H9 (cell line): ENCODE data around the gene DACT2. TPM values are rescaled to one million over a fixed set of nuclear protein-coding genes. Genes with fewer than 3 reads are reported as not detected.

Experiments
- DNase-seq: peaks from one replicate; pipeline ENCODE4 v3.0.0-alpha.2; 2017
- H2AFZ ChIP-seq: one replicate; pipeline ENCODE4 v1.6.1; 2013; ENCODE audit warnings: mild to moderate bottlenecking, low read length, control low read depth, moderate library complexity
- H2AK5ac ChIP-seq: 2 replicates; pipeline ENCODE4 v1.6.1; 2013; ENCODE audit warnings: low read length, control low read depth, mixed read lengths; ENCODE audit not compliant: insufficient read length
- H2BK120ac ChIP-seq: one replicate; pipeline ENCODE4 v1.6.1; 2013; ENCODE audit warnings: low read depth, mild to moderate bottlenecking, low read length, control low read depth, inconsistent platforms; ENCODE audit not compliant: poor library complexity, severe bottlenecking
- H2BK12ac ChIP-seq: 2 replicates; pipeline ENCODE4 v1.6.1; 2013; ENCODE audit warnings: low read length, control low read depth, mixed read lengths, low read depth; ENCODE audit not compliant: insufficient read length
- H2BK15ac ChIP-seq: 2 replicates; pipeline ENCODE4 v1.6.1; 2013; ENCODE audit warnings: low read depth, low read length, control low read depth
- H2BK20ac ChIP-seq: one replicate; pipeline ENCODE4 v1.6.1; 2013; ENCODE audit warnings: low read depth, mild to moderate bottlenecking, low read length, control low read depth, inconsistent platforms; ENCODE audit not compliant: poor library complexity, severe bottlenecking
- H2BK5ac ChIP-seq: 2 replicates; pipeline ENCODE4 v1.6.1; 2013; ENCODE audit warnings: low read length, control low read depth, mixed read lengths; ENCODE audit not compliant: insufficient read length
- H3K14ac ChIP-seq: 2 replicates; pipeline ENCODE4 v1.6.1; 2013; ENCODE audit warnings: low read length, control low read depth; ENCODE audit not compliant: insufficient read depth
- H3K18ac ChIP-seq: 2 replicates; pipeline ENCODE4 v1.6.1; 2013; ENCODE audit warnings: low read depth, mild to moderate bottlenecking, mixed read lengths, low read length, control low read depth; ENCODE audit not compliant: insufficient read length
- H3K23ac ChIP-seq: 2 replicates; pipeline ENCODE4 v1.6.1; 2013; ENCODE audit warnings: low read length, control low read depth, mixed read lengths, low read depth; ENCODE audit not compliant: insufficient read length
- H3K23me2 ChIP-seq: 2 replicates; pipeline ENCODE4 v1.6.1; 2013; ENCODE audit warnings: low read depth, mild to moderate bottlenecking, mixed read lengths, low read length, control low read depth; ENCODE audit not compliant: insufficient read length, poor library complexity, severe bottlenecking
- H3K27ac ChIP-seq: 2 replicates; pipeline ENCODE4 v1.5.1; 2013; ENCODE audit warnings: low read length, control low read depth, mixed read lengths, low read depth; ENCODE audit not compliant: insufficient read length
- H3K27me3 ChIP-seq: 2 replicates; pipeline ENCODE4 v1.6.1; 2013; ENCODE audit warnings: low read length, control low read depth, inconsistent platforms; ENCODE audit not compliant: insufficient read depth
- H3K4ac ChIP-seq: 2 replicates; pipeline ENCODE4 v1.6.1; 2013; ENCODE audit warnings: low read depth, mild to moderate bottlenecking, control low read depth, inconsistent platforms, low read length, moderate library complexity
- H3K4me1 ChIP-seq: 2 replicates; pipeline ENCODE4 v1.6.1; 2013; ENCODE audit warnings: low read length, control low read depth, inconsistent platforms; ENCODE audit not compliant: insufficient read depth
- H3K4me2 ChIP-seq: 2 replicates; pipeline ENCODE4 v1.6.1; 2013; ENCODE audit warnings: low read length, control low read depth, mixed read lengths; ENCODE audit not compliant: insufficient read length, insufficient read depth
- H3K56ac ChIP-seq: 2 replicates; pipeline ENCODE4 v1.6.1; 2013; ENCODE audit warnings: low read depth, mild to moderate bottlenecking, mixed read lengths, low read length, control low read depth; ENCODE audit not compliant: insufficient read length
- H3K79me1 ChIP-seq: 2 replicates; pipeline ENCODE4 v1.6.1; 2013; ENCODE audit warnings: low read depth, mild to moderate bottlenecking, moderate library complexity, low read length, control low read depth, inconsistent platforms; ENCODE audit not compliant: insufficient read depth, poor library complexity, severe bottlenecking
- H3K79me2 ChIP-seq: 2 replicates; pipeline ENCODE4 v1.6.1; 2013; ENCODE audit warnings: low read length, control low read depth, inconsistent platforms; ENCODE audit not compliant: insufficient read depth
- H3K9ac ChIP-seq: 2 replicates; pipeline ENCODE4 v1.6.1; 2013; ENCODE audit warnings: low read length, control low read depth, mixed read lengths; ENCODE audit not compliant: insufficient read length; ENCODE audit errors: extremely low read depth
- H3K9me3 ChIP-seq: one replicate; pipeline ENCODE4 v1.6.1; 2013; ENCODE audit warnings: low read depth, low read length, inconsistent platforms; ENCODE audit not compliant: control insufficient read depth
- H3T11ph ChIP-seq: one replicate; pipeline ENCODE4 v1.6.1; 2013; ENCODE audit warnings: mild to moderate bottlenecking, low read length, control low read depth, inconsistent platforms
- H4K20me1 ChIP-seq: one replicate; pipeline ENCODE4 v1.6.1; 2013; ENCODE audit not compliant: control insufficient read depth, insufficient read length, insufficient read depth
- H4K5ac ChIP-seq: 2 replicates; pipeline ENCODE4 v1.6.1; 2013; ENCODE audit warnings: low read depth, mild to moderate bottlenecking, mixed read lengths, low read length, control low read depth; ENCODE audit not compliant: insufficient read length
- H4K8ac ChIP-seq: replicated peaks from 2 replicates; pipeline ENCODE4 v1.6.1; 2013; ENCODE audit warnings: low read length, control low read depth, mixed read lengths, low read depth; ENCODE audit not compliant: insufficient read length
- H4K91ac ChIP-seq: 2 replicates; pipeline ENCODE4 v1.6.1; 2013; ENCODE audit warnings: low read depth, mild to moderate bottlenecking, moderate library complexity, mixed read lengths, low read length, control low read depth; ENCODE audit not compliant: insufficient read length
- H3K27ac Mint-ChIP-seq, 3 experiments: 2 replicates in 2 of 3; 3 replicates in 1 of 3; pipeline ENCODE4 v1.8.0; 2020 to 2021; ENCODE audit warnings: mixed read lengths in 3 of 3, mild to moderate bottlenecking in 1 of 3, moderate library complexity in 1 of 3
- H3K27me3 Mint-ChIP-seq: 2 replicates; pipeline ENCODE4 v1.8.0; 2021; ENCODE audit warnings: low read depth, mild to moderate bottlenecking, moderate library complexity, mixed read lengths
- H3K36me3 Mint-ChIP-seq, 3 experiments: 2 replicates in 2 of 3; 3 replicates in 1 of 3; pipeline ENCODE4 v1.8.0; 2020 to 2021; ENCODE audit warnings: low read depth in 3 of 3, mixed read lengths in 3 of 3; ENCODE audit not compliant: insufficient read depth in 1 of 3
- H3K4me1 Mint-ChIP-seq, 2 experiments: 2 replicates each; pipeline ENCODE4 v1.8.0; 2020; ENCODE audit warnings: mixed read lengths in 2 of 2
- H3K4me3 Mint-ChIP-seq, 2 experiments: 2 replicates in 1 of 2; 3 replicates in 1 of 2; pipeline ENCODE4 v1.8.0; 2020 to 2021; ENCODE audit warnings: mild to moderate bottlenecking in 2 of 2, mixed read lengths in 2 of 2, moderate library complexity in 1 of 2
- H3K9me3 Mint-ChIP-seq, 2 experiments: 2 replicates in 1 of 2; 3 replicates in 1 of 2; pipeline ENCODE4 v1.8.0; 2020; ENCODE audit warnings: mild to moderate bottlenecking in 2 of 2, mixed read lengths in 2 of 2, moderate library complexity in 1 of 2
- WGBS: extraction: QIAGEN DNeasy Blood & Tissue Kit; methylation state at CpG from one replicate; pipeline ENCODE4 v1.1.7; 2013; ENCODE audit warnings: missing lambda C conversion rate, low lambda C conversion rate, mixed read lengths; ENCODE audit not compliant: insufficient read length; ENCODE audit errors: extremely low coverage; 5-methylcytosine and 5-hydroxymethylcytosine counted together
- total RNA-seq: library from RNA; stranded (reverse); gene quantifications from 2 replicates; pipeline ENCODE4 v1.2.1, GENCODE V29; 2021
- TF ChIP-seq, protein P1 (sequence below): fragments of 200-600 bp; sonication (generic); conservative IDR thresholded peaks from 3 replicates; pipeline ENCODE4 v1.8.0; 2021; ENCODE audit warnings: antibody characterized with exemption, mild to moderate bottlenecking

Gene DACT2
- total RNA-seq, 1 experiment from 2014 or later: 1.8 TPM

DNA sequence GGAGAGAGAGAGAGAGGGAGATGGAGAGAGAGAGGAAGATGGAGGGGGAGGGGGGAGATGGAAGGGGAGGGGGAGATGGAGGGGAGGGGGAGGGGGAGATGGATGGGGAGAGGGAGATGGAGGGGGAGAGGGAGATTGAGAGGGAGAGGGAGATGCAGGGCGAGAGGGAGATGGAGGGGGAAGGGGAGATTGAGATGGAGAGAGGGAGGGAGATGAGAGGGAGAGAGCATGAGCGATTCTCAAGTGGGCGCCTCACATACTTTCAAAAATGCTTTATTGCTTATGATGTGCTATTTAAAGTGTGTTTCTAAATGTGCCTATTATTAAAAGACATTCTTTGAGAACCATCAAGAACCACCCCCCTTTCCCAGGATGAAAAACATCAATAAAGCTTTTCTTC is 43.7 kb upstream of the DACT2 start:
- no peak overlapping the region for H2BK20ac ChIP-seq
- H3K56ac ChIP-seq: no peak overlapping the region

More for the DNA sequence above, 43.7 kb upstream of the DACT2 start:
- Mint-ChIP-seq H3K9me3 (peaks cover 29% of the 10 kb centered on the region in 2 experiments), H3K27ac (no peak overlapping the region), H3K36me3 (peaks cover 0 to 28% (median 6%) of the 10 kb centered on the region in 3 experiments; a peak in 5 of 7 replicates), H3K4me1 (peaks cover 4 to 11% of the 10 kb centered on the region in 2 experiments), H3K4me3 (no peak overlapping the region), H3K27me3 (no peaks in the 10 kb centered on the region; the same call in 1 of the 2 replicates)
- H3K27me3 ChIP-seq: no peaks in the 10 kb centered on the region
- no peak overlapping the region for H4K8ac ChIP-seq
- no peak overlapping the region for H2AK5ac ChIP-seq
- H3K27ac ChIP-seq: no peak overlapping the region
- H3K9ac ChIP-seq: no peak overlapping the region
- no peak overlapping the region for H2BK12ac ChIP-seq
- no peak overlapping the region for H3K4me2 ChIP-seq
- H2BK15ac ChIP-seq: no peak overlapping the region
- no peak overlapping the region for H2AFZ ChIP-seq
- H3K79me1 ChIP-seq: no peaks in the 10 kb centered on the region
- no peak overlapping the region for H2BK5ac ChIP-seq
- no peak overlapping the region for H4K5ac ChIP-seq
- TF ChIP-seq, protein P1, sequence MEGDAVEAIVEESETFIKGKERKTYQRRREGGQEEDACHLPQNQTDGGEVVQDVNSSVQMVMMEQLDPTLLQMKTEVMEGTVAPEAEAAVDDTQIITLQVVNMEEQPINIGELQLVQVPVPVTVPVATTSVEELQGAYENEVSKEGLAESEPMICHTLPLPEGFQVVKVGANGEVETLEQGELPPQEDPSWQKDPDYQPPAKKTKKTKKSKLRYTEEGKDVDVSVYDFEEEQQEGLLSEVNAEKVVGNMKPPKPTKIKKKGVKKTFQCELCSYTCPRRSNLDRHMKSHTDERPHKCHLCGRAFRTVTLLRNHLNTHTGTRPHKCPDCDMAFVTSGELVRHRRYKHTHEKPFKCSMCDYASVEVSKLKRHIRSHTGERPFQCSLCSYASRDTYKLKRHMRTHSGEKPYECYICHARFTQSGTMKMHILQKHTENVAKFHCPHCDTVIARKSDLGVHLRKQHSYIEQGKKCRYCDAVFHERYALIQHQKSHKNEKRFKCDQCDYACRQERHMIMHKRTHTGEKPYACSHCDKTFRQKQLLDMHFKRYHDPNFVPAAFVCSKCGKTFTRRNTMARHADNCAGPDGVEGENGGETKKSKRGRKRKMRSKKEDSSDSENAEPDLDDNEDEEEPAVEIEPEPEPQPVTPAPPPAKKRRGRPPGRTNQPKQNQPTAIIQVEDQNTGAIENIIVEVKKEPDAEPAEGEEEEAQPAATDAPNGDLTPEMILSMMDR: no peak
- no peak overlapping the region for H3K23ac ChIP-seq
- no peak overlapping the region for H4K91ac ChIP-seq
- no peak overlapping the region for H3K14ac ChIP-seq
- H3K23me2 ChIP-seq: no peaks in the 10 kb centered on the region
- H4K20me1 ChIP-seq: no peaks in the 10 kb centered on the region
- no peak overlapping the region for H3K4ac ChIP-seq
- H3K4me1 ChIP-seq: no peaks in the 10 kb centered on the region
- H2BK120ac ChIP-seq: no peak overlapping the region
- 100% methylated on average over 1 of the region's 3 CpGs for WGBS
- H3T11ph ChIP-seq: no peak overlapping the region
- H3K18ac ChIP-seq: no peak overlapping the region
- no peaks in the 10 kb centered on the region for H3K9me3 ChIP-seq
- no peak for DNase-seq
- no peaks in the 10 kb centered on the region for H3K79me2 ChIP-seq
